GM19468 (cell line): Measurements from ENCODE around the gene CDH4.

Experiments
- ATAC-seq: cut with Tn5 transposase; IDR thresholded peaks from one replicate; pipeline ENCODE4 v1.9.1; 2021; ENCODE audit warnings: mild to moderate bottlenecking, moderate library complexity, moderate number of reproducible peaks; ENCODE audit not compliant: unreplicated experiment; ENCODE audit errors: extremely low read depth

Gene CDH4

GRCh38 chr20:61759286-61760065, 507.4 kb downstream of the CDH4 start:
- ATAC-seq: no peak

- no peak for ATAC-seq
Observed at GRCh38 chr20:61760321-61760720, 508.3 kb downstream of the CDH4 start.

- ATAC-seq: no peak
Observed at GRCh38 chr20:61760731-61761130, 508.7 kb downstream of the CDH4 start.

GRCh38 chr20:61761453-61762166, 509.5 kb downstream of the CDH4 start:
- ATAC-seq: no peak

GRCh38 chr20:61762167-61762710, 510.2 kb downstream of the CDH4 start:
- ATAC-seq: no peak

GRCh38 chr20:61762886-61763739, 511.1 kb downstream of the CDH4 start:
- ATAC-seq: no peak

GRCh38 chr20:61763740-61764400, 511.8 kb downstream of the CDH4 start:
- ATAC-seq: no peak

GRCh38 chr20:61764471-61765025, 512.5 kb downstream of the CDH4 start:
- ATAC-seq: no peak

GRCh38 chr20:61765081-61765870, 513.2 kb downstream of the CDH4 start:
- no peak for ATAC-seq

- no peak for ATAC-seq
Observed at GRCh38 chr20:61765871-61766654, 514.0 kb downstream of the CDH4 start.

GRCh38 chr20:61766921-61767610, 515.0 kb downstream of the CDH4 start:
- no peak for ATAC-seq

- ATAC-seq: no peak
Observed at GRCh38 chr20:61767761-61768494, 515.9 kb downstream of the CDH4 start.

GRCh38 chr20:61768571-61769285, 516.7 kb downstream of the CDH4 start:
- ATAC-seq: no peak

GRCh38 chr20:61769286-61769832, 517.3 kb downstream of the CDH4 start:
- ATAC-seq: no peak

GRCh38 chr20:61770113-61770585, 518.1 kb downstream of the CDH4 start:
- ATAC-seq: no peak

GRCh38 chr20:61771805-61772350, 519.8 kb downstream of the CDH4 start:
- ATAC-seq: no peak
